WTC11 (cell line): ENCODE results near the gene ZFYVE28. TPM values are rescaled to one million over a fixed set of nuclear protein-coding genes. Genes with fewer than 3 reads are reported as not detected.

Source experiments
- ATF1 ChIP-seq: sonication (generic); formaldehyde crosslinking; IDR thresholded peaks from 2 replicates; pipeline ENCODE4 v1.8.1; 2023; ENCODE audit warnings: mild to moderate bottlenecking, moderate library complexity, missing genetic modification reagents
- CREB1 ChIP-seq: sonication (generic); formaldehyde crosslinking; IDR thresholded peaks from 2 replicates; pipeline ENCODE4 v1.8.0; 2023; ENCODE audit warnings: mild to moderate bottlenecking, missing genetic modification reagents
- CREM ChIP-seq: sonication (generic); formaldehyde crosslinking; IDR thresholded peaks from 2 replicates; pipeline ENCODE4 v1.8.1; 2022; ENCODE audit warnings: mild to moderate bottlenecking, missing genetic modification reagents, moderate library complexity
- EMX1 ChIP-seq: fragments of 250-450 bp; sonication (Bioruptor Pico); IDR thresholded peaks from 2 replicates; pipeline ENCODE4 v1.8.0; 2021; ENCODE audit warnings: mild to moderate bottlenecking
- ETV6 ChIP-seq: sonication (generic); formaldehyde crosslinking; IDR thresholded peaks from 2 replicates; pipeline ENCODE4 v1.8.1; 2022; ENCODE audit warnings: mild to moderate bottlenecking, missing genetic modification reagents
- GTF2I ChIP-seq: fragments of 250-450 bp; sonication (Bioruptor Pico); conservative IDR thresholded peaks from 2 replicates; pipeline ENCODE4 v1.4.0; 2021; ENCODE audit warnings: mild to moderate bottlenecking
- JAZF1 ChIP-seq: fragments of 250-450 bp; sonication (Bioruptor Pico); IDR thresholded peaks from 2 replicates; pipeline ENCODE4 v1.9.0; 2021; ENCODE audit warnings: moderate library complexity, mild to moderate bottlenecking, inconsistent platforms
- JUN ChIP-seq: sonication (generic); formaldehyde crosslinking; IDR thresholded peaks from 2 replicates; pipeline ENCODE4 v1.8.0; 2023; ENCODE audit warnings: mild to moderate bottlenecking, missing genetic modification reagents
- MXD4 ChIP-seq: fragments of 250-450 bp; sonication (Bioruptor Pico); IDR thresholded peaks from 2 replicates; pipeline ENCODE4 v1.8.0; 2021; ENCODE audit warnings: mild to moderate bottlenecking, moderate library complexity, borderline replicate concordance
- MYBL2 ChIP-seq: sonication (generic); formaldehyde crosslinking; IDR thresholded peaks from 2 replicates; pipeline ENCODE4 v1.8.1; 2023; ENCODE audit warnings: mild to moderate bottlenecking, moderate library complexity, missing genetic modification reagents
- NFE2L1 ChIP-seq: sonication (generic); formaldehyde crosslinking; IDR thresholded peaks from 2 replicates; pipeline ENCODE4 v1.8.1; 2023; ENCODE audit warnings: missing genetic modification reagents
- NR2C2 ChIP-seq: sonication (generic); formaldehyde crosslinking; IDR thresholded peaks from 2 replicates; pipeline ENCODE4 v1.8.0; 2022; ENCODE audit warnings: mild to moderate bottlenecking, missing genetic modification reagents
- OVOL2 ChIP-seq: fragments of 250-450 bp; sonication (Bioruptor Pico); IDR thresholded peaks from 2 replicates; pipeline ENCODE4 v1.9.0; 2021; ENCODE audit warnings: mild to moderate bottlenecking, borderline replicate concordance
- PRRX2 ChIP-seq: fragments of 250-450 bp; sonication (Bioruptor Pico); IDR thresholded peaks from 2 replicates; pipeline ENCODE4 v1.8.0; 2021; ENCODE audit warnings: mild to moderate bottlenecking
- SP1 ChIP-seq: sonication (generic); formaldehyde crosslinking; conservative IDR thresholded peaks from 2 replicates; pipeline ENCODE4 v1.8.1; 2022; ENCODE audit warnings: missing genetic modification reagents
- TEAD1 ChIP-seq: sonication (generic); formaldehyde crosslinking; IDR thresholded peaks from 2 replicates; pipeline ENCODE4 v1.8.0; 2022; ENCODE audit warnings: mild to moderate bottlenecking, missing genetic modification reagents
- TEAD4 ChIP-seq: sonication (generic); formaldehyde crosslinking; IDR thresholded peaks from 2 replicates; pipeline ENCODE4 v1.8.0; 2022; ENCODE audit warnings: mild to moderate bottlenecking, missing genetic modification reagents
- USF1 ChIP-seq: sonication (generic); formaldehyde crosslinking; IDR thresholded peaks from 2 replicates; pipeline ENCODE4 v1.8.0; 2022; ENCODE audit warnings: mild to moderate bottlenecking, missing genetic modification reagents
- ZBTB43 ChIP-seq: sonication (generic); formaldehyde crosslinking; IDR thresholded peaks from 2 replicates; pipeline ENCODE4 v1.8.1; 2023; ENCODE audit warnings: mild to moderate bottlenecking, missing genetic modification reagents
- ZNF281 ChIP-seq: sonication (generic); formaldehyde crosslinking; IDR thresholded peaks from 2 replicates; pipeline ENCODE4 v1.8.0; 2023; ENCODE audit warnings: mild to moderate bottlenecking, missing genetic modification reagents
- ZNF317 ChIP-seq: sonication (generic); formaldehyde crosslinking; IDR thresholded peaks from 2 replicates; pipeline ENCODE4 v1.8.1; 2023; ENCODE audit warnings: low read depth, mild to moderate bottlenecking, moderate library complexity, missing genetic modification reagents, borderline replicate concordance
- ZNF671 ChIP-seq: fragments of 250-450 bp; sonication (Bioruptor Pico); IDR thresholded peaks from 2 replicates; pipeline ENCODE4 v1.8.0; 2021; ENCODE audit warnings: mild to moderate bottlenecking
- ZSCAN18 ChIP-seq: fragments of 250-450 bp; sonication (Bioruptor Pico); IDR thresholded peaks from 2 replicates; pipeline ENCODE4 v2.1.2; 2022; ENCODE audit warnings: mild to moderate bottlenecking, moderate library complexity
- total RNA-seq: library from RNA; stranded (reverse); gene quantifications from 3 replicates; pipeline ENCODE4 v1.2.3, GENCODE V29; 2021
- TF ChIP-seq, protein P1 (sequence below): sonication (generic); formaldehyde crosslinking; IDR thresholded peaks from 2 replicates; pipeline ENCODE4 v1.8.1; 2023; ENCODE audit warnings: mild to moderate bottlenecking, missing genetic modification reagents
- TF ChIP-seq, protein P2 (sequence below): fragments of 250-450 bp; sonication (Bioruptor Pico); conservative IDR thresholded peaks from 2 replicates; pipeline ENCODE4 v1.9.0; 2021; ENCODE audit warnings: mild to moderate bottlenecking
- TF ChIP-seq, protein P3 (sequence below): sonication (generic); formaldehyde crosslinking; IDR thresholded peaks from 2 replicates; pipeline ENCODE4 v1.8.1; 2023; ENCODE audit warnings: mild to moderate bottlenecking, missing genetic modification reagents, borderline replicate concordance

The ZFYVE28 gene
- total RNA-seq, 1 experiment from 2014 or later, result 7.8 TPM

- TF ChIP-seq PRRX2 (no peak), ZNF671 (CRISPR knock-in tag) (no peak), USF1 (CRISPR knock-in tag) (no peak), ZSCAN18 (no peak), ZNF317 (CRISPR knock-in tag) (no peak), JUN (CRISPR knock-in tag) (peak; percentile 87; the same call in 1 of the 2 replicates), GTF2I (CRISPR knock-in tag) (no peak), ZBTB43 (CRISPR knock-in tag) (0 out of 2 replicates have a peak, but pooled peaks have one; percentile 29), ZNF281 (CRISPR knock-in tag) (no peak), OVOL2 (no peak), MYBL2 (CRISPR knock-in tag) (no peak), ATF1 (CRISPR knock-in tag) (no peak), CREM (CRISPR knock-in tag) (peak; percentile 54; the same call in 1 of the 2 replicates), NFE2L1 (CRISPR knock-in tag) (no peak), JAZF1 (CRISPR knock-in tag) (no peak), EMX1 (CRISPR knock-in tag) (no peak), TEAD4 (no peak), SP1 (peak; percentile 25; the same call in 1 of the 2 replicates), MXD4 (CRISPR knock-in tag) (no peak), ETV6 (CRISPR knock-in tag) (peak; percentile 81), CREB1 (CRISPR knock-in tag) (no peak), NR2C2 (CRISPR knock-in tag) (no peak), TEAD1 (CRISPR knock-in tag) (peak; percentile 62; the same call in 1 of the 2 replicates)
- TF ChIP-seq, protein P1, sequence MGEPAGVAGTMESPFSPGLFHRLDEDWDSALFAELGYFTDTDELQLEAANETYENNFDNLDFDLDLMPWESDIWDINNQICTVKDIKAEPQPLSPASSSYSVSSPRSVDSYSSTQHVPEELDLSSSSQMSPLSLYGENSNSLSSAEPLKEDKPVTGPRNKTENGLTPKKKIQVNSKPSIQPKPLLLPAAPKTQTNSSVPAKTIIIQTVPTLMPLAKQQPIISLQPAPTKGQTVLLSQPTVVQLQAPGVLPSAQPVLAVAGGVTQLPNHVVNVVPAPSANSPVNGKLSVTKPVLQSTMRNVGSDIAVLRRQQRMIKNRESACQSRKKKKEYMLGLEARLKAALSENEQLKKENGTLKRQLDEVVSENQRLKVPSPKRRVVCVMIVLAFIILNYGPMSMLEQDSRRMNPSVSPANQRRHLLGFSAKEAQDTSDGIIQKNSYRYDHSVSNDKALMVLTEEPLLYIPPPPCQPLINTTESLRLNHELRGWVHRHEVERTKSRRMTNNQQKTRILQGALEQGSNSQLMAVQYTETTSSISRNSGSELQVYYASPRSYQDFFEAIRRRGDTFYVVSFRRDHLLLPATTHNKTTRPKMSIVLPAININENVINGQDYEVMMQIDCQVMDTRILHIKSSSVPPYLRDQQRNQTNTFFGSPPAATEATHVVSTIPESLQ (CRISPR knock-in tag), result no peak
- TF ChIP-seq, protein P2, sequence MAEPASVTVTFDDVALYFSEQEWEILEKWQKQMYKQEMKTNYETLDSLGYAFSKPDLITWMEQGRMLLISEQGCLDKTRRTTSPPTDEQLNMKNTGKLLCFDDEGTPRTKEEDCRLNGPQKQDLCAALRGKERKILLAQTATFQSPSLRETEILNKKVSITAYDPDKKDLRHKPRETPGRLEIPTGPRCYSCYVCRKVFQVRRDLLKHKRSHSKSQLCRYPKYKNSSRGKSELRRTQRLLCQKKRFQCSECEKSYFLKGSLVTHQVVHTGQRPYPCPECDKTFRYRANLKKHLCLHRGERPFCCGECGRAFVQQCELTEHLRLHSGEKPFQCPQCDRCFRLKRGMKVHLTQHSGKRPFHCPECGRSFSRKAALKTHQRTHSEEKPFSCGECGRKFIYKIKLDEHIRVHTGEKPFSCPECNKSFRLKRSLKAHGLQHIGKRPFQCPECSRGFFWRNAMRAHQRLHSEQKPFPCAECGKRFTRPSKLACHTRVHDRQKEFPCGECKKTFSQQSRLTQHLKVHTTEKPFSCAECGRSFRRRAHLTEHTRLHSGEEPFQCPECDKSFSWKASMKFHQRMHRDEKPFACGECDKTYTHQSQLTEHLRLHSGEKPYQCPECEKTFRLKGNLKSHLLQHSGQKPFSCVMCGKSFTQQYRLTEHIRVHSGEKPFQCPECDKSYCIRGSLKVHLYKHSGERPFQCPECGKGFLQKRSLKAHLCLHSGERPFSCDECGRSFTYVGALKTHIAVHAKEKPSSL (CRISPR knock-in tag), result no peak
- TF ChIP-seq, protein P3, sequence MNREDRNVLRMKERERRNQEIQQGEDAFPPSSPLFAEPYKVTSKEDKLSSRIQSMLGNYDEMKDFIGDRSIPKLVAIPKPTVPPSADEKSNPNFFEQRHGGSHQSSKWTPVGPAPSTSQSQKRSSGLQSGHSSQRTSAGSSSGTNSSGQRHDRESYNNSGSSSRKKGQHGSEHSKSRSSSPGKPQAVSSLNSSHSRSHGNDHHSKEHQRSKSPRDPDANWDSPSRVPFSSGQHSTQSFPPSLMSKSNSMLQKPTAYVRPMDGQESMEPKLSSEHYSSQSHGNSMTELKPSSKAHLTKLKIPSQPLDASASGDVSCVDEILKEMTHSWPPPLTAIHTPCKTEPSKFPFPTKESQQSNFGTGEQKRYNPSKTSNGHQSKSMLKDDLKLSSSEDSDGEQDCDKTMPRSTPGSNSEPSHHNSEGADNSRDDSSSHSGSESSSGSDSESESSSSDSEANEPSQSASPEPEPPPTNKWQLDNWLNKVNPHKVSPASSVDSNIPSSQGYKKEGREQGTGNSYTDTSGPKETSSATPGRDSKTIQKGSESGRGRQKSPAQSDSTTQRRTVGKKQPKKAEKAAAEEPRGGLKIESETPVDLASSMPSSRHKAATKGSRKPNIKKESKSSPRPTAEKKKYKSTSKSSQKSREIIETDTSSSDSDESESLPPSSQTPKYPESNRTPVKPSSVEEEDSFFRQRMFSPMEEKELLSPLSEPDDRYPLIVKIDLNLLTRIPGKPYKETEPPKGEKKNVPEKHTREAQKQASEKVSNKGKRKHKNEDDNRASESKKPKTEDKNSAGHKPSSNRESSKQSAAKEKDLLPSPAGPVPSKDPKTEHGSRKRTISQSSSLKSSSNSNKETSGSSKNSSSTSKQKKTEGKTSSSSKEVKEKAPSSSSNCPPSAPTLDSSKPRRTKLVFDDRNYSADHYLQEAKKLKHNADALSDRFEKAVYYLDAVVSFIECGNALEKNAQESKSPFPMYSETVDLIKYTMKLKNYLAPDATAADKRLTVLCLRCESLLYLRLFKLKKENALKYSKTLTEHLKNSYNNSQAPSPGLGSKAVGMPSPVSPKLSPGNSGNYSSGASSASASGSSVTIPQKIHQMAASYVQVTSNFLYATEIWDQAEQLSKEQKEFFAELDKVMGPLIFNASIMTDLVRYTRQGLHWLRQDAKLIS (CRISPR knock-in tag), result no peak
Measured at GRCh38 chr4:2462218-2462991, 44.0 kb upstream of the ZFYVE28 start (continued).
